HepG2 (cell line): ENCODE measurements around the gene SAMD5.

Source experiments
- CHD2 ChIP-seq: IDR thresholded peaks from 2 replicates; pipeline ENCODE4 v1.6.1; 2011; ENCODE audit warnings: low read depth, low read length, improper control_type of control experiment
- CTCF ChIP-seq: sonication (generic); formaldehyde crosslinking; IDR thresholded peaks from 2 replicates; pipeline ENCODE4 v1.5.0; 2020; ENCODE audit warnings: mild to moderate bottlenecking, missing genetic modification reagents, moderate library complexity
- FOXK1 ChIP-seq: sonication (generic); formaldehyde crosslinking; IDR thresholded peaks from 2 replicates; pipeline ENCODE4 v1.4.0; 2020; ENCODE audit warnings: low read depth, missing genetic modification reagents, borderline replicate concordance
- ISX ChIP-seq: sonication (generic); formaldehyde crosslinking; conservative IDR thresholded peaks from 2 replicates; pipeline ENCODE4 v1.5.0; 2020; ENCODE audit warnings: missing genetic modification reagents
- JUN ChIP-seq: sonication (generic); formaldehyde crosslinking; IDR thresholded peaks from 2 replicates; pipeline ENCODE4 v1.4.0; 2020; ENCODE audit warnings: mild to moderate bottlenecking, missing genetic modification reagents
- MLLT10 ChIP-seq: sonication (generic); formaldehyde crosslinking; IDR thresholded peaks from 2 replicates; pipeline ENCODE4 v1.4.0; 2020; ENCODE audit warnings: missing genetic modification reagents
- NFATC3 ChIP-seq: sonication (generic); formaldehyde crosslinking; IDR thresholded peaks from 2 replicates; pipeline ENCODE4 v1.5.1; 2020; ENCODE audit warnings: mild to moderate bottlenecking, missing genetic modification reagents
- SOX13 ChIP-seq, 3 experiments: fragments of 450-650 bp in 1 of 3; sonication (generic) in 1 of 3; formaldehyde crosslinking in 1 of 3; IDR thresholded peaks in 2 of 3; conservative IDR thresholded peaks in 1 of 3; 2 replicates each; pipeline versions ENCODE4 v1.5.0 to v1.6.1; 2016 to 2020; ENCODE audit warnings: antibody characterized with exemption in 1 of 3, mild to moderate bottlenecking in 1 of 3, missing compliant biosample characterization in 1 of 3, missing genetic modification reagents in 1 of 3, moderate library complexity in 1 of 3
- SP140L ChIP-seq: sonication (generic); formaldehyde crosslinking; IDR thresholded peaks from 2 replicates; pipeline ENCODE4 v1.4.0; 2020; ENCODE audit warnings: missing genetic modification reagents, borderline replicate concordance
- ZFP37 ChIP-seq: sonication (generic); formaldehyde crosslinking; IDR thresholded peaks from 2 replicates; pipeline ENCODE4 v1.4.0; 2020; ENCODE audit warnings: missing genetic modification reagents, borderline replicate concordance
- ZNF484 ChIP-seq: sonication (generic); formaldehyde crosslinking; IDR thresholded peaks from 2 replicates; pipeline ENCODE4 v1.5.1; 2020; ENCODE audit warnings: mild to moderate bottlenecking, low read depth, missing genetic modification reagents, borderline replicate concordance
- ZNF556 ChIP-seq: sonication (generic); formaldehyde crosslinking; IDR thresholded peaks from 2 replicates; pipeline ENCODE4 v1.4.0; 2020; ENCODE audit warnings: mild to moderate bottlenecking, missing genetic modification reagents, borderline replicate concordance
- ZNF557 ChIP-seq: sonication (generic); formaldehyde crosslinking; IDR thresholded peaks from 2 replicates; pipeline ENCODE4 v1.4.0; 2020; ENCODE audit warnings: missing genetic modification reagents
- TF ChIP-seq, protein P1 (sequence below): sonication (generic); formaldehyde crosslinking; IDR thresholded peaks from 2 replicates; pipeline ENCODE4 v1.8.0; 2022; ENCODE audit warnings: missing genetic modification reagents, mild to moderate bottlenecking, moderate library complexity, borderline replicate concordance

GRCh38 chr6:147617366-147617765 is 108.9 kb downstream of the SAMD5 start:
- TF ChIP-seq SP140L: no peak
- no peak for TF ChIP-seq CHD2
- no peak for TF ChIP-seq MLLT10
- TF ChIP-seq CTCF: no peak
- TF ChIP-seq, protein P1, sequence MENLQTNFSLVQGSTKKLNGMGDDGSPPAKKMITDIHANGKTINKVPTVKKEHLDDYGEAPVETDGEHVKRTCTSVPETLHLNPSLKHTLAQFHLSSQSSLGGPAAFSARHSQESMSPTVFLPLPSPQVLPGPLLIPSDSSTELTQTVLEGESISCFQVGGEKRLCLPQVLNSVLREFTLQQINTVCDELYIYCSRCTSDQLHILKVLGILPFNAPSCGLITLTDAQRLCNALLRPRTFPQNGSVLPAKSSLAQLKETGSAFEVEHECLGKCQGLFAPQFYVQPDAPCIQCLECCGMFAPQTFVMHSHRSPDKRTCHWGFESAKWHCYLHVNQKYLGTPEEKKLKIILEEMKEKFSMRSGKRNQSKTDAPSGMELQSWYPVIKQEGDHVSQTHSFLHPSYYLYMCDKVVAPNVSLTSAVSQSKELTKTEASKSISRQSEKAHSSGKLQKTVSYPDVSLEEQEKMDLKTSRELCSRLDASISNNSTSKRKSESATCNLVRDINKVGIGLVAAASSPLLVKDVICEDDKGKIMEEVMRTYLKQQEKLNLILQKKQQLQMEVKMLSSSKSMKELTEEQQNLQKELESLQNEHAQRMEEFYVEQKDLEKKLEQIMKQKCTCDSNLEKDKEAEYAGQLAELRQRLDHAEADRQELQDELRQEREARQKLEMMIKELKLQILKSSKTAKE (CRISPR knock-in tag): no peak
- no peak for TF ChIP-seq ZFP37
- TF ChIP-seq SOX13 (IDR thresholded peaks at IDR 0.05): no peak
- TF ChIP-seq SOX13 (CRISPR knock-in tag; conservative IDR thresholded peaks at IDR 0.05 in 1 of 2, IDR thresholded peaks at IDR 0.05 in 1 of 2): no peak
- no peak for TF ChIP-seq ZNF556 (CRISPR knock-in tag)
- TF ChIP-seq NFATC3 (CRISPR knock-in tag): no peak
- no peak for TF ChIP-seq JUN (CRISPR knock-in tag)
- TF ChIP-seq ZNF484 (CRISPR knock-in tag): no peak
- TF ChIP-seq FOXK1 (CRISPR knock-in tag): no peak
- TF ChIP-seq ZNF557: no peak
- TF ChIP-seq ISX (CRISPR knock-in tag): no peak
